Hepatocyte (in vitro differentiated cells): ENCODE measurements around the gene WNT3A. TPM values are rescaled to one million over a fixed set of nuclear protein-coding genes. Genes with fewer than 3 reads are reported as not detected.

Experiments used
- DNase-seq: peaks from one replicate; pipeline ENCODE4 v3.0.0-alpha.2; 2016; ENCODE audit warnings: low spot score
- H2AFZ ChIP-seq: fragments of 200-600 bp; sonication (generic); 2 replicates; pipeline ENCODE4 v1.6.0; 2016; ENCODE audit warnings: antibody characterized with exemption, mild to moderate bottlenecking
- H3K27ac ChIP-seq: fragments of 200-600 bp; sonication (generic); 2 replicates; pipeline ENCODE4 v1.5.1; 2016; ENCODE audit warnings: mild to moderate bottlenecking
- H3K27me3 ChIP-seq: fragments of 200-600 bp; sonication (generic); 2 replicates; pipeline ENCODE4 v1.6.1; 2016
- H3K36me3 ChIP-seq: fragments of 200-600 bp; sonication (generic); replicated peaks from 2 replicates; pipeline ENCODE4 v1.5.1; 2016; ENCODE audit warnings: low read depth; ENCODE audit not compliant: insufficient read depth
- H3K4me1 ChIP-seq: fragments of 200-600 bp; sonication (generic); 2 replicates; pipeline ENCODE4 v1.5.1; 2016; ENCODE audit warnings: mild to moderate bottlenecking, moderate library complexity; ENCODE audit not compliant: insufficient read depth
- H3K4me2 ChIP-seq: fragments of 200-600 bp; sonication (generic); 2 replicates; pipeline ENCODE4 v1.6.0; 2016
- H3K4me3 ChIP-seq: fragments of 200-600 bp; sonication (generic); 2 replicates; pipeline ENCODE4 v1.5.1; 2016; ENCODE audit warnings: mild to moderate bottlenecking
- H3K79me2 ChIP-seq: fragments of 200-600 bp; sonication (generic); 2 replicates; pipeline ENCODE4 v1.6.0; 2017; ENCODE audit warnings: mild to moderate bottlenecking
- H3K9me2 ChIP-seq: fragments of 200-600 bp; sonication (generic); replicated peaks from 2 replicates; pipeline ENCODE4 v1.6.0; 2017; ENCODE audit warnings: mild to moderate bottlenecking; ENCODE audit not compliant: insufficient read depth
- H3K9me3 ChIP-seq: fragments of 200-600 bp; sonication (generic); 2 replicates; pipeline ENCODE4 v1.5.1; 2016; ENCODE audit warnings: low read depth, mild to moderate bottlenecking
- H4K20me1 ChIP-seq: fragments of 200-600 bp; sonication (generic); 2 replicates; pipeline ENCODE4 v1.6.0; 2016; ENCODE audit warnings: mild to moderate bottlenecking; ENCODE audit not compliant: insufficient read depth, poor library complexity, severe bottlenecking
- CTCF ChIP-seq: fragments of 200-600 bp; sonication (generic); IDR thresholded peaks from 2 replicates; pipeline ENCODE4 v1.5.1; 2016; ENCODE audit warnings: antibody characterized with exemption, mild to moderate bottlenecking; ENCODE audit not compliant: poor library complexity
- EZH2 ChIP-seq: fragments of 200-600 bp; sonication (generic); IDR thresholded peaks from 2 replicates; pipeline ENCODE4 v1.6.1; 2016; ENCODE audit warnings: antibody characterized with exemption, mild to moderate bottlenecking, borderline replicate concordance
- EZH2phosphoT487 ChIP-seq: fragments of 200-600 bp; sonication (generic); IDR thresholded peaks from one replicate; pipeline ENCODE4 v1.6.1; 2018; ENCODE audit warnings: antibody characterized with exemption, mild to moderate bottlenecking, low read depth, moderate library complexity; ENCODE audit not compliant: unreplicated experiment, severe bottlenecking
- WGBS: methylation state at CpG from one replicate; pipeline ENCODE4 v1.1.6; 2016; ENCODE audit warnings: low lambda C conversion rate; ENCODE audit errors: missing lambda C conversion rate; 5-methylcytosine and 5-hydroxymethylcytosine counted together
- polyA plus RNA-seq: library from polyadenylated mRNA; unstranded; fragments of >200 nt; fragmentation: Nextera tagmentation; extraction: Ambion mirVana; gene quantifications from 2 replicates; pipeline ENCODE4 v1.2.1, GENCODE V29; 2016
- total RNA-seq: library from RNA; depleted of rRNA; stranded (reverse); fragments of >200 nt; gene quantifications from 2 replicates; pipeline ENCODE4 v1.2.3, GENCODE V29; 2014

WNT3A gene
- total and polyA plus RNA-seq, 2 experiments from 2014 or later = 0.03 TPM; not detected in 1

GRCh38 chr1:228000416-228000815, 6.4 kb upstream of the WNT3A start:
- no peak overlapping the region for H3K27ac ChIP-seq
- peaks cover 32% of the 10 kb centered on the region for H3K27me3 ChIP-seq
- DNase-seq = no peak
- no peak overlapping the region for H2AFZ ChIP-seq
- no peak overlapping the region for H3K4me2 ChIP-seq
- H3K4me3 ChIP-seq = no peak overlapping the region
- H4K20me1 ChIP-seq = no peaks in the 10 kb centered on the region
- no peaks in the 10 kb centered on the region for H3K36me3 ChIP-seq
- H3K4me1 ChIP-seq = peaks cover 7% of the 10 kb centered on the region
- TF ChIP-seq EZH2phosphoT487 (no peak), EZH2 (no peak), CTCF (no peak)
- 89% methylated on average over 5 of the region's 5 CpGs for WGBS
- H3K9me3 ChIP-seq = no peaks in the 10 kb centered on the region
- H3K9me2 ChIP-seq = no peaks in the 10 kb centered on the region
- no peaks in the 10 kb centered on the region for H3K79me2 ChIP-seq

GRCh38 chr1:228000836-228001563, 5.8 kb upstream of the WNT3A start:
- Histone ChIP-seq H3K9me2 (no peaks in the 10 kb centered on the region), H3K9me3 (no peaks in the 10 kb centered on the region), H3K4me1 (peaks cover 7% of the 10 kb centered on the region), H3K4me3 (no peak overlapping the region), H3K4me2 (no peak overlapping the region), H3K79me2 (no peaks in the 10 kb centered on the region), H4K20me1 (no peaks in the 10 kb centered on the region), H3K27me3 (peaks cover 38% of the 10 kb centered on the region), H3K27ac (no peak overlapping the region), H3K36me3 (no peaks in the 10 kb centered on the region), H2AFZ (no peak overlapping the region)
- no peak for TF ChIP-seq CTCF
- no peak for TF ChIP-seq EZH2phosphoT487
- no peak for TF ChIP-seq EZH2
- WGBS = 88% methylated on average over 13 of the region's 13 CpGs
- no peak for DNase-seq

GRCh38 chr1:228001738-228002535, 4.9 kb upstream of the WNT3A start:
- no peak overlapping the region for H3K4me2 ChIP-seq
- peaks cover 43% of the 10 kb centered on the region for H3K27me3 ChIP-seq
- no peaks in the 10 kb centered on the region for H4K20me1 ChIP-seq
- H3K36me3 ChIP-seq = no peaks in the 10 kb centered on the region
- no peaks in the 10 kb centered on the region for H3K9me3 ChIP-seq
- DNase-seq = no peak
- H3K9me2 ChIP-seq = no peaks in the 10 kb centered on the region
- no peak overlapping the region for H2AFZ ChIP-seq
- no peak overlapping the region for H3K4me3 ChIP-seq
- no peak for TF ChIP-seq CTCF
- no peak for TF ChIP-seq EZH2
- no peak for TF ChIP-seq EZH2phosphoT487
- 82% methylated on average over 15 of the region's 15 CpGs for WGBS
- H3K27ac ChIP-seq = no peak overlapping the region
- peaks cover 7% of the 10 kb centered on the region for H3K4me1 ChIP-seq
- no peaks in the 10 kb centered on the region for H3K79me2 ChIP-seq
